Posterior vena cava (tissue), 2 donors: Measurements from ENCODE around the gene PDIA6. TPM values are rescaled to one million over a fixed set of nuclear protein-coding genes. Genes with fewer than 3 reads are reported as not detected.
A peak's percentile ranks its signal among the peaks of the same experiment; 100 is the strongest.

Experiments used
- DNase-seq: peaks from one replicate; pipeline ENCODE4 v3.0.0-alpha.2; 2020; ENCODE audit warnings: low spot score
- intact Hi-C, 2 donors: fragments of 100-400 bp; cut with DNase I; formaldehyde crosslinking; loops; one replicate each; pipeline versions ENCODE4 v1.14.1 to v1.14.2; 2022 to 2023
- total RNA-seq, 2 donors: library from RNA; stranded (reverse); fragmentation: NEBNext Ultra II Directional; extraction: Animal tissue kit (Norgen Biotek cat#: 25700); gene quantifications; one replicate each; pipeline ENCODE4 v1.2.1, GENCODE V29; 2021
- donor health status: DM: yes; HTN: yes; CAD: no.
- donor health status: DM: yes; HTN: yes; CAD: no.

PDIA6 gene
- total RNA-seq, 2 donors from 2014 or later, result 111 to 144 TPM

GRCh38 chr2:10753876-10754275 lies 58.7 kb downstream of the PDIA6 start:
- intact Hi-C loops, result no loop called here
- peak; percentile 17 for DNase-seq

GRCh38 chr2:10753156-10753555 lies 59.4 kb downstream of the PDIA6 start:
- peak; percentile 1 for DNase-seq
- intact Hi-C loops, result no loop called here

DNA sequence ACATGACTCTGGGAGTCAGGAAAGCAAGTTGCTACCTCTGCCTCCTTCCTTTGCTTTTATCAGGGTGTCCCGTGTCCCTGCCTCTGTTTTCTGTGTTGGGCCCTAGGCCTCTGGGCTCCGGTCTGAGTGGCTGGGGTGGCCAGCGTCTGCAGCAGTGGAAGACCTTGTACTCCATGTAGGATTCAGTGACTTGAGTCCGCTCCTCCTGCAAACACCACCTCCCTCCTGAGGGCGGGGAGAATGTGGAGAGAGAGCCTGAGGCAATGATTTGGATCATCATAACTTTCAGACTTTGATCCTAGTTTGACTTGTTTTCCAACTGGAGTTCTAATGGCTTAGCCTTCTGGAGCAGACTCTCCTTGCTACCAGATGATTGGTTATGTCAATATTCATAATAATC lies 60.3 kb downstream of the PDIA6 start:
- DNase-seq, result peak; percentile 45
- intact Hi-C loops, result no loop called here

DNA sequence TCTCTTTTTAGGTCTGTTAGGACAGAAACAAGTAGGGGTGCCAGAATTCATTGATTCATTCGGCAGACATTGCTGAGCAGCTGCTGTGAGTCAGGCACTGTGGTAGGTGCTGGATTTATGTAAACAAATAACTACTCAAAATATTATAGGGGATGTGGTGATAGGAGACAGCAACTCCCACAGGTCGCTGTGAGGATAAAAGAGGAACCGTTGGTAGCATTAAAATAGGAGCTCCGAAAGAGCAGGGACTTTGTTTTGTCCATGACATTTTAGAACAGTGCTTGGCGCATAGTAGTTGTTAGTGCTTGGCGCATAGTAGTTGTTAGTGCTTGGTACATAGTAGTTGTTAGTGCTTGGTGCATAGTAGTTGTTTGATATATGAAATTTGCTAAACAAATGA lies 62.0 kb downstream of the PDIA6 start:
- intact Hi-C loops, result no loop called here
- no peak for DNase-seq

DNA sequence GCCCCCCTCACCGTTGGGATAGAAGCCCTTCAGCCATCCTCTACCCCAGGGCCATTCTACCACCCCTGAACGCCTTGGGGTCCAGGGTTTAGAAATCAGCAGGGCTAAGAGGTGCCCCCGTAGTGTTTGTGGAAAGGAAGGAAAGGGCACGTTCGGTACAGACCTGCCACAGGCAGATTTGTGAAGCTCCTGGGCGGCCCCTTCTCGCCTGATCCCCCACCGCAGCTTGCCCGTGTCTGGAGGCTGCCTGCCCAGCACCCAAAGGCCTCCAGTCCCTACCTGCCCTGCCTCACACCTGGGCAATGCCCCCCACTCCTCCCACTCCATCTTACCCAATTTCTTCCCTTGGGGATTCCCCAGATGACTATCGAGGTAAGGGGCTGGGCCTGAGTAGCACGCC lies 69.9 kb downstream of the PDIA6 start:
- DNase-seq, result peak; percentile 44
- intact Hi-C loops, result no loop called here

- intact Hi-C loops, result no loop called here
- DNase-seq, result no peak
These were observed 71.4 kb downstream of the PDIA6 start for GRCh38 chr2:10741139-10741538.

DNA sequence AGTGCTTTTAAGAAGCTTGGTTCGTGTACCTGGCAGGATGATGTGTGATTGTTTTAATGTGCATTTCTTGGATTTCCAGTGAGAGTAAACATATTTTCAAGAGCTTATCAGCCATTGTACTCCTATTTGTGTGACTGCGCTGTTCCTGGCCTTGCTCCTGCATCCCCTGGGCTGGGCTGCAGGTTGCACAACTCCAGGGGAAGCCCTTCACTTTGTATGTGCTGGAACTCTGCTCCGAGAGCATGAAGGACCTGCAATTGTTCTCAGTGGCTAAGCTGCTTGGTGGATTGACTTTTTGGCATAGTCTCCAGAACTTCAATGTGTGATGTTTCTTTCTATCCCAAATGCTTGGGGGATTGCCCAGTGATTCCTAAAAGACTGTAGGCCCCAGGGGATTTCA lies 72.4 kb downstream of the PDIA6 start:
- intact Hi-C loops, result no loop called here

GRCh38 chr2:10738192-10738591 lies 74.4 kb downstream of the PDIA6 start:
- intact Hi-C loops, result no loop called here
- no peak for DNase-seq

More for the DNA sequence above, 72.4 kb downstream of the PDIA6 start:
- DNase-seq, result peak; percentile 22

DNA sequence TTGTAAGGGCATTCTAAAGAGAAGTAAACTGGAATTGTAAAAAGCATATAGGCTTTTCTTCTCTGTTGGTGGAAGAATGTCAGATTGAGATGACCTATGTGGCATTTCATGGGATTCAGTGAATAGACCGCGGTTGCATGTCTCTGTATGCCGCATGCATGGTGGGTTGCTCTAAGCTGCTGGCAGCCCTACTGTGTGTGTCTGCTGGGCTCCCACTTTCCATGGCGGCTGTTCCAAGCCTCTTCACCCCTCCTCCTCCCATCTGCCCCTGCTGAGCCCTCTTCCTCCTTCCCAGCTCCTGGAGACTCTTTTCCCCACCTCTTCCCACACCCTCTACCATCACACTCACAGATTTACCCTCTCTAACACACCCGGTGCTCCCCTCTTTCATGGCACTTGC lies 78.6 kb downstream of the PDIA6 start:
- intact Hi-C loops, result no loop called here
- DNase-seq, result no peak

DNA sequence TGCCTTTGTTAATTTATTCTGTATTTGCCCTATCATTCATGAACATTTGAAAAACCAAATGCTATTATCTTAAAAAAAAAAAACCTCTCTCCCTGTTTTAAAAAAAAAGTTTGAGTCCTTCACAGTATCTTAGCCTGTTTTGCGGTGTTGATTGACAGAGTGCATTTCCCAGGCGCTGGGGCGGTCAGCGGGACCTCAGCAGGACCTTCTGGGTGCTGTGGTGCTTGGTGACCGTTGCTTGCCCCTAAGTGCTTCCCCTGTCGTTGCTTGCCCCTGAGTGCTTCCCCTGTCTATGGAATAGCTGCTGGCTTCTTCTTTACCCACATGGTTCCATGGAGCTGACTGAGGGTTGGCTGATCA lies 79.0 kb downstream of the PDIA6 start:
- DNase-seq, result no peak
- intact Hi-C loops, result no loop called here

Other genes with a start within 250 kb of the PDIA6 start
- 10 to 100 TPM; 20.9 to 23.6 TPM for gene NOL10, start 122.8 kb downstream of the PDIA6 start, total RNA-seq
- under 1 TPM; 0.33 to 0.42 TPM for gene ATP6V1C2, start 91.2 kb downstream of the PDIA6 start, total RNA-seq
- gene KCNF1, start 99.1 kb upstream of the PDIA6 start, total RNA-seq, result under 1 TPM; 0.19 to 0.29 TPM